Hepatic stellate cell (primary cell): ENCODE results near the gene ZIC2.

Source experiments
- DNase-seq: peaks from one replicate; pipeline ENCODE4 v3.0.0; 2011; ENCODE audit warnings: low spot score

The ZIC2 gene

GRCh38 chr13:99986741-99987140 lies 5.2 kb downstream of the ZIC2 start:
- no peak for DNase-seq

GRCh38 chr13:99987154-99988019 lies 5.8 kb downstream of the ZIC2 start:
- no peak for DNase-seq

- DNase-seq = no peak
Observed at GRCh38 chr13:99988529-99989275, 7.1 kb downstream of the ZIC2 start.

- no peak for DNase-seq
Observed at GRCh38 chr13:99989276-99990125, 7.9 kb downstream of the ZIC2 start.

- DNase-seq = no peak
Observed at GRCh38 chr13:99990126-99990977, 8.8 kb downstream of the ZIC2 start.

GRCh38 chr13:99991013-99991827 lies 9.6 kb downstream of the ZIC2 start:
- no peak for DNase-seq

GRCh38 chr13:99991828-99992775 lies 10.5 kb downstream of the ZIC2 start:
- DNase-seq = no peak

- no peak for DNase-seq
Observed at GRCh38 chr13:99992949-99993351, 11.4 kb downstream of the ZIC2 start.

GRCh38 chr13:99993660-99994637 lies 12.4 kb downstream of the ZIC2 start:
- DNase-seq = no peak

GRCh38 chr13:99994638-99995020 lies 13.0 kb downstream of the ZIC2 start:
- no peak for DNase-seq

- no peak for DNase-seq
Observed at GRCh38 chr13:99995104-99995588, 13.6 kb downstream of the ZIC2 start.

GRCh38 chr13:99995589-99996380 lies 14.2 kb downstream of the ZIC2 start:
- DNase-seq = no peak

GRCh38 chr13:99996381-99996973 lies 14.9 kb downstream of the ZIC2 start:
- no peak for DNase-seq

- no peak for DNase-seq
Observed at GRCh38 chr13:99997702-99998214, 16.2 kb downstream of the ZIC2 start.

GRCh38 chr13:99998261-99998660 lies 16.7 kb downstream of the ZIC2 start:
- DNase-seq = no peak

GRCh38 chr13:100014621-100015020 lies 33.0 kb downstream of the ZIC2 start:
- no peak for DNase-seq
